HL-60 (cell line): ENCODE results near the gene TUT7.
A peak's percentile ranks its signal among the peaks of the same experiment; 100 is the strongest.

Experiments
- DNase-seq, 2 experiments: peaks; one replicate each; pipeline ENCODE4 v3.0.0-alpha.2; 2010 to 2020; ENCODE audit warnings: low read depth in 1 of 2, low spot score in 1 of 2
- H3K27ac ChIP-seq: fragments of 250-450 bp; sonication (Bioruptor Pico); replicated peaks from 2 replicates; pipeline ENCODE4 v1.5.1; 2020; ENCODE audit warnings: mild to moderate bottlenecking, moderate library complexity
- H3K27me3 ChIP-seq: fragments of 250-450 bp; sonication (Bioruptor Pico); 2 replicates; pipeline ENCODE4 v1.5.1; 2021; ENCODE audit warnings: mild to moderate bottlenecking, moderate library complexity; ENCODE audit not compliant: insufficient read depth, poor library complexity, severe bottlenecking
- H3K4me3 ChIP-seq: replicated peaks from 2 replicates; pipeline ENCODE4 v1.5.1; 2011; ENCODE audit warnings: mild to moderate bottlenecking, control low read depth, low read length; ENCODE audit not compliant: insufficient read depth
- GABPA ChIP-seq: IDR thresholded peaks from 2 replicates; pipeline ENCODE4 v1.6.1; 2012; ENCODE audit warnings: low read depth
- POLR2AphosphoS5 ChIP-seq: IDR thresholded peaks from 2 replicates; pipeline ENCODE4 v1.6.1; 2012; ENCODE audit warnings: low read depth
- SPI1 ChIP-seq: IDR thresholded peaks from 2 replicates; pipeline ENCODE4 v1.6.1; 2012; ENCODE audit warnings: low read depth, mild to moderate bottlenecking, borderline replicate concordance
- TF ChIP-seq, protein P1 (sequence below): IDR thresholded peaks from 2 replicates; pipeline ENCODE4 v1.6.1; 2012; ENCODE audit warnings: low read depth; ENCODE audit not compliant: insufficient replicate concordance
- TF ChIP-seq, protein P2 (sequence below): IDR thresholded peaks from one replicate; pipeline ENCODE4 v1.5.1; 2011; ENCODE audit warnings: low read length, control low read depth, inconsistent platforms; ENCODE audit not compliant: insufficient read depth

TUT7 gene

GRCh38 chr9:86353655-86354010 is 577 bp downstream of the TUT7 start:
- DNase-seq: peak in 1 of 2 experiments; percentile 4
- Histone ChIP-seq H3K27me3 (no peaks in the 10 kb centered on the region), H3K4me3 (peak overlapping the region; percentile 90), H3K27ac (peak overlapping the region; percentile 84)
- TF ChIP-seq, protein P1, sequence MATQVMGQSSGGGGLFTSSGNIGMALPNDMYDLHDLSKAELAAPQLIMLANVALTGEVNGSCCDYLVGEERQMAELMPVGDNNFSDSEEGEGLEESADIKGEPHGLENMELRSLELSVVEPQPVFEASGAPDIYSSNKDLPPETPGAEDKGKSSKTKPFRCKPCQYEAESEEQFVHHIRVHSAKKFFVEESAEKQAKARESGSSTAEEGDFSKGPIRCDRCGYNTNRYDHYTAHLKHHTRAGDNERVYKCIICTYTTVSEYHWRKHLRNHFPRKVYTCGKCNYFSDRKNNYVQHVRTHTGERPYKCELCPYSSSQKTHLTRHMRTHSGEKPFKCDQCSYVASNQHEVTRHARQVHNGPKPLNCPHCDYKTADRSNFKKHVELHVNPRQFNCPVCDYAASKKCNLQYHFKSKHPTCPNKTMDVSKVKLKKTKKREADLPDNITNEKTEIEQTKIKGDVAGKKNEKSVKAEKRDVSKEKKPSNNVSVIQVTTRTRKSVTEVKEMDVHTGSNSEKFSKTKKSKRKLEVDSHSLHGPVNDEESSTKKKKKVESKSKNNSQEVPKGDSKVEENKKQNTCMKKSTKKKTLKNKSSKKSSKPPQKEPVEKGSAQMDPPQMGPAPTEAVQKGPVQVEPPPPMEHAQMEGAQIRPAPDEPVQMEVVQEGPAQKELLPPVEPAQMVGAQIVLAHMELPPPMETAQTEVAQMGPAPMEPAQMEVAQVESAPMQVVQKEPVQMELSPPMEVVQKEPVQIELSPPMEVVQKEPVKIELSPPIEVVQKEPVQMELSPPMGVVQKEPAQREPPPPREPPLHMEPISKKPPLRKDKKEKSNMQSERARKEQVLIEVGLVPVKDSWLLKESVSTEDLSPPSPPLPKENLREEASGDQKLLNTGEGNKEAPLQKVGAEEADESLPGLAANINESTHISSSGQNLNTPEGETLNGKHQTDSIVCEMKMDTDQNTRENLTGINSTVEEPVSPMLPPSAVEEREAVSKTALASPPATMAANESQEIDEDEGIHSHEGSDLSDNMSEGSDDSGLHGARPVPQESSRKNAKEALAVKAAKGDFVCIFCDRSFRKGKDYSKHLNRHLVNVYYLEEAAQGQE: no peak
- TF ChIP-seq, protein P2, sequence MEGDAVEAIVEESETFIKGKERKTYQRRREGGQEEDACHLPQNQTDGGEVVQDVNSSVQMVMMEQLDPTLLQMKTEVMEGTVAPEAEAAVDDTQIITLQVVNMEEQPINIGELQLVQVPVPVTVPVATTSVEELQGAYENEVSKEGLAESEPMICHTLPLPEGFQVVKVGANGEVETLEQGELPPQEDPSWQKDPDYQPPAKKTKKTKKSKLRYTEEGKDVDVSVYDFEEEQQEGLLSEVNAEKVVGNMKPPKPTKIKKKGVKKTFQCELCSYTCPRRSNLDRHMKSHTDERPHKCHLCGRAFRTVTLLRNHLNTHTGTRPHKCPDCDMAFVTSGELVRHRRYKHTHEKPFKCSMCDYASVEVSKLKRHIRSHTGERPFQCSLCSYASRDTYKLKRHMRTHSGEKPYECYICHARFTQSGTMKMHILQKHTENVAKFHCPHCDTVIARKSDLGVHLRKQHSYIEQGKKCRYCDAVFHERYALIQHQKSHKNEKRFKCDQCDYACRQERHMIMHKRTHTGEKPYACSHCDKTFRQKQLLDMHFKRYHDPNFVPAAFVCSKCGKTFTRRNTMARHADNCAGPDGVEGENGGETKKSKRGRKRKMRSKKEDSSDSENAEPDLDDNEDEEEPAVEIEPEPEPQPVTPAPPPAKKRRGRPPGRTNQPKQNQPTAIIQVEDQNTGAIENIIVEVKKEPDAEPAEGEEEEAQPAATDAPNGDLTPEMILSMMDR: no peak
- TF ChIP-seq SPI1: no peak
- TF ChIP-seq POLR2AphosphoS5: no peak
- TF ChIP-seq GABPA: no peak

DNA sequence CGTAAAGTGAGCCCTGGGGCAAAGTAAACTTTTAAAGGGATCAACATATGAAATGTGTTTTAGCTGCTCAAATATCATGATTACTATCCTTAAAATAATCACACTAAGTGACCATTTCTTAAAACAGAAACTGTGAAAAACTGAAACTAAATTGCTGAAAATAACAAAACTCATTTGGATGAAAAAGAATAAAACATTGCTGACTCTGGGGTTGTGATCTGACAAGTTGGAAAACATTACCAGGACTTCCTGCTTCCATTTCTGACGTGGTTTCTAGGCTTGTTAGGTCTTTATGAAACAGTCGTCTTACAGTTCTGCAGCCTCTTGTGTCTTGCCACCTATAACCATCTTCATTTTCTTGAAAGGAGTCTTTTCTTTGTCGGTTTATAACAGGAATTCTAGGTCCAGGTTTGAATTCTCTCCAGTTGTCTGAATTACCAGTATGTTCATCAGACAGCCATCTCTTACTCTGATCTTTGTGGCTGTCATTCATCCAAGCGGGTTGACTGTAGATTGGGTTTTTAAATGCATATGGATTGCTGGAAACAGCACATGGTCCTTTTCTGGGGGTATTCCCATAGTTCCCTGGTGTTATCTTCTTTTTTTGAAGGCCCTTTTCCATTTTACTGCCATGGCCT is 1.7 kb downstream of the TUT7 start:
- peak in 1 of 2 experiments; percentile 8 for DNase-seq
- peak overlapping the region; percentile 90 for H3K4me3 ChIP-seq
- TF ChIP-seq SPI1 (no peak), POLR2AphosphoS5 (no peak)
- peak overlapping the region; percentile 16; the same call in 1 of the 2 replicates for H3K27ac ChIP-seq
- H3K27me3 ChIP-seq: no peaks in the 10 kb centered on the region

- Histone ChIP-seq H3K27me3 (no peaks in the 10 kb centered on the region), H3K27ac (peak overlapping the region; percentile 16; the same call in 1 of the 2 replicates), H3K4me3 (peak overlapping the region; percentile 90)
- TF ChIP-seq SPI1 (no peak), POLR2AphosphoS5 (no peak), GABPA (no peak)
- TF ChIP-seq, protein P1: no peak
- TF ChIP-seq, protein P2: no peak
- no peak for DNase-seq
Observed at GRCh38 chr9:86351880-86352279, 2.3 kb downstream of the TUT7 start.

DNA sequence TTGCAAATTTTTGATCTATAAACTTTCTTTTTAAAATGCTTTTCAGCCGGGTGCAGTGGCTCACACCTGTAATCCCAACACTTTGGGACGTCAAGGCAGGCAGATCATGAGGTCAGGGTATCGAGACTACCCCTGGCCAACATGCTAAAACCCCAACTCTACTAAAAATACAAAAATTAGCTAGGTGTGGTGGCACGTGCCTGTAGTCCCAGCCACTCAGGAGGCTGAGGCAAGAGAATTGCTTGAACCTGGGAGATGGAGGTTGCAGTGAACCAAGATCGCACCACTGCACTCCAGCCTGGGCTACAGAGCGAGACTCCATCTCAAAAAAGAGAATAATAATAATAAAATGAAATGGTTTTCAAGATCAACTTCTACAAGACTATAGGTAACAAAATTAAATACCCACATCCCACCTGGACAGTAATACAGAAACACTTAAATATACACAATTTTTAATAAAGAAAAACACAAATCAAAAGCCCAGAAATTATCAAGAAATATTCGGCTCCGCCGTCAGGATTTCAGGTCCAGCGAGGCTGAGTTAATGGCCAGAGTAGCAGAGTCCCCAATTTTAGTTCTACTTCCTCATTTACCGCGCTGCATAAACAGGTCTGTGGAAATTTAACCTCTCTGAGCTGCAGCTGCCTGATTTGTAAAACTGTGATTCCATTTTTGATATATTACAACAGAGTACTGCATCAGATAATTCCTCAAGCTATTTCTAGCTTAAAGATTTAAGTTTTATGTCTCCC is 4.0 kb downstream of the TUT7 start:
- TF ChIP-seq SPI1: peak; percentile 66; the same call in 1 of the 2 replicates
- TF ChIP-seq POLR2AphosphoS5: no peak
- TF ChIP-seq, protein P1: no peak
- no peak overlapping the region for H3K27ac ChIP-seq
- no peaks in the 10 kb centered on the region for H3K27me3 ChIP-seq
- DNase-seq: peak; percentile 30 to 43
- H3K4me3 ChIP-seq: no peak overlapping the region
